Activated CD8-positive, alpha-beta memory T cell treated with anti-CD3 and anti-CD28 coated beads, Interleukin-2, amount 50 U/mL, for 48 hours (primary cell): Measurements from ENCODE around the gene OR2A42.
"Not testable (repeated sequence)": the region's sequence is repeated elsewhere in the genome, so short reads cannot be mapped to it uniquely, and the experiment has no call there.

Experiments
- DNase-seq: peaks from one replicate; pipeline ENCODE4 v3.0.0-alpha.2; 2020

Gene OR2A42

DNA sequence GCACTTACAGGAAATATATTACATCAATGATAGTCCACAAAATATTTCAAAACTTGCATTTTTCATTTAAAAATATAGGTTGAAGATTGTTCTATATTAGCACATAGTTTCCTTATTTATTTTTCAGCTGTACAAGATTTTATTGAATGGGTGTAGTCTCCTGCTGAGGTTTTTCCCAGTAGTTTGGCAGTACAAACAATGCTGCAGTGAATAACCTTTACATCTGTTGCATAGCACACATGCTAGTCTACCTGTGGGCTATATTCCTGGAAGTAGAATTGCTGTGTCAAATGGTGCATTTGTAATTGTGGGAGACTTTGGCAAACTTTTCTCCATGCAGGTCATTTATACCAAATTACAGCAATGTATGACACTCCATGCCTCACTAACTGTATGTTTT is 18.9 kb downstream of the OR2A42 start:
- DNase-seq: not testable (repeated sequence)

GRCh38 chr7:144219149-144219548 is 20.3 kb downstream of the OR2A42 start:
- not testable (repeated sequence) for DNase-seq

- not testable (repeated sequence) for DNase-seq
These were observed 20.8 kb downstream of the OR2A42 start for GRCh38 chr7:144218581-144218980.

DNA sequence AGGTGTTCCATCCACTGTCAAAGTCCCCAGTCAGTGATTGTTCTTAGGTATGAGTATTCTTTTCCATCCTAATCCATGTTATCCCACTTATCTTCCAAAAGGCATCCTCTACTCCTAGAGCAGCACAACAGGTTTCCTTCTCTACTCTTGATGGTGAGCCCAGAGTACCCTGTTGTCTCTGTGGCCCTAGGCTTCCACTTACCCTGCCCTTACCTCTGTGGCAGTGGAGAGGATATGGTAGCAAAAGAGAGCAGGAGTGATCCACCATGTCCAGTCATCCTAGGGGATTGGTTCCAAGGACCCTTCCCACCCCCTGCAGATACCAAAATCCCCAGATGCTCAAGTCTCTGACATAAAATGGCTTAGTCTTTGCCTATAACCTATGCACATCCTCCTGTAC is 22.2 kb downstream of the OR2A42 start:
- not testable (repeated sequence) for DNase-seq

DNA sequence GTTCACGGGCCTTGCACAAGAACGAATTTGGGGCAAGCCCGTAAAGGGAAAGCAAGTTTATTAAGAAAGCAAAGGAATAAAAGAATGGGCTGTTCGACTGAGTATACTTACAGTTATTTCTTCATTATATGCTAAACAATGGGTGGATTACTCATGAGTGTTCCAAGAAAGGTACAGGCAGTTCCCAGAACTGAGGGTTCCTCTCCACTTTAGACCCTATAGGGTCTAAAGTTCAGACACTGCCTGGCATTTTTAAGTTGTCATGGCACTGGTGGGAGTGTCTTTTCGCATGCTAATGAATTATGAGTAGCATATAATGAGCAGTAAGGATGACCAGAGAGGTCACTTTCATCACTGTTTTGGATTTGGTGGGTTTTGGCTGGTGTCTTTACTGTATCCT is 34.1 kb downstream of the OR2A42 start:
- DNase-seq: not testable (repeated sequence)

DNA sequence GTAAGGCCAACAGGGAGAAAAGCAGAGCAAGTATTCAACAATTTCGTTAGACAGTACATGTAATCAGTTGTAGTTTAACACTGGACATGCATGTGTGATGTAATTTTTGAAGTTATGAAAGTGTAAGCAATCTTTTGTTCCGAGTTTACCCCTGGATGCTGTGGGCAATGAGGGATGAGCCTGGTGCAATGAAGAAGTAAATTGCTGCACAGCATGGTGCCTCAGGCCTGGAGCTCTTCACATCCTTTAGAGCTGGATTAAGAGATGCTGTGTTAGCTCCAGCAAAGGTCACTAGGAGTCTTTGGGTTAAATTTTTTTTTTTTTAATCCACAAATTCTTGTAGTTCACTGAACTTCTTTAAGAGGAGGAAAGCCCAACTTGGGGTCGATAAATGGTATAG is 36.3 kb downstream of the OR2A42 start:
- DNase-seq: not testable (repeated sequence)

DNA sequence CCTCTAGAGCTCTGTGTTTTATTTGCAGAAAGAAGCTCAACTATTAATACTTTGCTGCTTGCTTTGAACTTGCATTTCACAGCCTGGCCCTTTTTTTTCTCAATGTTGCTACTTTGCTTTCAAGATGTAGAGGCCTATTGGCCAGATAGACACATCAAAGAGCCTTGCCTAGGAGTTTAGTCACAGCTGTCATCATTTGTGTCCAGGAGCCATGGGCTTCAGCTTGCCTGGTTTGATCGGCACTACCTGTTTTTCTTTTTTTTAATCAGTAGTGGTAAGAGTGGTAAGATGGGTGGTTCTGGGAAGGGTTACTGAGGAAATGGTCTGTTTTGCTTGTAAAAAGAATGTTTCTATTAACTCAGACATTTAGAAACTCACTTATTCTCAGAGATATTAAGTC is 37.4 kb downstream of the OR2A42 start:
- DNase-seq: not testable (repeated sequence)

DNA sequence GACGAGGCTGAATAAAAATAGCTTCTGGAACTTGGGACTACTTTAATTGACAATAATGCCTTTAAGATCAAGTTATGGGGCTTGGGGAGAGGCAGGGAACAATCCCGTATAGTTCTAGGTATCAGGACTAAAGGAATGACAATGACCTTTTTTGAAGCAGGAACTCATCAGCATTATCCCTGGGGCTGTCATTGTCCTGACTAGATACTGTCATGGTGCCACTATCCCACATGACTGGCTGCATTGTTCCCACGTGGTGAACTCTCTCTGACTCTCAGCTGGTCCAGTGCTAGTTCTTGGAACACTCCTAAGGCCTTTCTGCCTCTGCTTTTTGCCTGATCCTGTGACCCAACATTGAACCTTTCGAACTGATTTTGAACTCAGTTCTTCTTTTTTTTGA is 40.5 kb downstream of the OR2A42 start:
- not testable (repeated sequence) for DNase-seq

DNA sequence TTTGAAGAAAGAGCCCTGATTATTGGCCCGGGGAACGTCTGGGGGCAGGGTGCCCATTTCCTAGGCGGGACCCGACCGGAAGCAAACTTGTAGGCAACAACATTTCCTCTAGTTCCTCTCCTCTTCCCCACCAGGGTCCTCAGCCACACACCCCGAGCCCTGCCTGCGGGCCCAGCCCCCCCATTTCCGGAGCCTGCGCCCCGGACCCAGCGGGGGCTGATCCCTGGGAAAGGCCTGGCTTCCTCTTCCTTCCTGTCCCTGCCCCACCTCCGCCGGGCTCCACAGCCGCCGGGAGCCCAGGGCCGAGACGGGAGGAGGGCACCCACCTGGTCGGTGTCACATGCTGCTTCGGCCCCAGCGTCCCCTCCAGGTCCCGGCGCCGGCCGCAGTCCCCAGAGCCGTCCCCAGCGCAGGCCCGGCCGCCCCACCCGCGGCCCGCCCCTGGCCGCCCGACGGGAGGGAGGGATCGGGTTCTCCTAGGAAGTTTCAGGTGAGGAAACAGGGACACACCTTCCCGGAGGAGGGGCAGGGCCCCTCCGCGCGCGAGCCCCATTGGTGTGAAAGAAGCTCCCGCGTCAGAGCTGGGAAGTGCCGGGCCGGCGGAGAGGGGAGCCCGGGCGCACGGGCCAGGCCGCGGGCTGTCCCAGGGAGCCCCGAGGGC is 44.1 kb downstream of the OR2A42 start, which contains the start of gene ARHGEF35:
TSS of gene ARHGEF35 (minus strand) at position 622 of the 661 bp plus-strand sequence. CDS start 7,450 bp downstream, outside the sequence.
- not testable (repeated sequence) for DNase-seq

GRCh38 chr7:144194453-144194852 is 45.0 kb downstream of the OR2A42 start:
- DNase-seq: not testable (repeated sequence)

DNA sequence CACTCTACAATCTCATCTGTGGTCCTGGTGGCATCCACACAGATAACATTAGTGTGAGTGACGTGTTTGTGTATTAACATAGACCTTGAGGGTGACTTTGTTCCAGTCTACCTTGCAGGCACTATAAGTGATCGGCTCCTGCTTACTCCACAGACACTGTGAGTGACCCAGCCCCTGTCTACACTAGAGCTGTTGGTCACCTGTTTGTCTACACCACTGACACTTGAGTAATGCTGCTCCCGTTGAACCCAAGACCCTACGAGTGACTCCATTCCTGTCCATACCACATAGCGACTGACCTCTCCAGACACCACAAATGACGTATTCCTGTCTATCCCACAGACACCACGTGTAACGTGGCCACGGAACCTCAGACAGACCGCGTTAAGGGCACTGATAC is 45.6 kb downstream of the OR2A42 start:
- DNase-seq: not testable (repeated sequence)

DNA sequence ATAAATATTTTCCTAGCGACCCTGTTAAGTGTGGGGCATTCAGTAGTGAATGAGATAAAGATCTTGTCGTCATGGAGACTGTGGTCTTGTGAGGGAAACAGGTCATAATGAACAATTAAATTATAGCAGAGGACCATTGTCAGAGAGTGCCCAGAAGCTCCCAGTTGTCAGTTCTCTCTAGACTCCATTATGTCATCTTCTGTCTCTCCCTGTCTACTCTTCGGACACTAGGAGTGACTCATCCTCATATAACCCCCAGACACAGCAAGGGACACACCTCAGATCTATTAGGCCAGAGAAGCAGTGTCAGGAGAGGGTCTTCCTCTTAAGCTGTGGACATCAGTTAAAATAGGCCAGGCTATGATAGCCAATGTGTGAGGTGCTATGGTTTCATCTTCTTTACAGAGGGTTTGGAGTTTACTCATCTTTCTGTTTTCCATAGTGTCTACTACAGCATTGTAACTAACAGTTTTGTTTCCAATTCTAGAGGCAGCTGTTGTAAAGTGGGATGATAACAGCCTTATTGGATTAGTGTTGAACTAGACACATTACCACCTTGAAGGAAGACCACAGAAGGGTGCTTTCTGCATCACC is 50.7 kb downstream of the OR2A42 start:
- not testable (repeated sequence) for DNase-seq

DNA sequence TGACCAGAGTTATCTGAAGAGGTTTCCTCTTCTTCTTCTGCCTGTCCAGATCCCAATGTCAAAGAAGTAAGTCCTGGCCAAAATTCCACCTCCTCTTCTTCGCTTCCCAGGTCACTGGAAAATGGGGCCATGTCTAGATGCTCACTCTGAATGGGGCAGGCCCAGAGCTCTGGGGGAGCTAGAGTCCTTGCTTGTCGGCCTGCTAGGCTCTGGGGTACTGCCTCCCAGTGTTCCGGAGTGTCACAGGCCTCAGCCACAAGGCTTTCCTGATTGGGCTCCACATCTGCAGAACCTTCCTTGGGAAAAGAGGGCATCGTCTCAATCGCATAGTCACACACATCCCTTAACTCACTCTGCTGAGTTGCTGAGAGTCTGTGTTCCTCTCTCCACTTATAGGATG is 51.6 kb downstream of the OR2A42 start:
- not testable (repeated sequence) for DNase-seq

DNA sequence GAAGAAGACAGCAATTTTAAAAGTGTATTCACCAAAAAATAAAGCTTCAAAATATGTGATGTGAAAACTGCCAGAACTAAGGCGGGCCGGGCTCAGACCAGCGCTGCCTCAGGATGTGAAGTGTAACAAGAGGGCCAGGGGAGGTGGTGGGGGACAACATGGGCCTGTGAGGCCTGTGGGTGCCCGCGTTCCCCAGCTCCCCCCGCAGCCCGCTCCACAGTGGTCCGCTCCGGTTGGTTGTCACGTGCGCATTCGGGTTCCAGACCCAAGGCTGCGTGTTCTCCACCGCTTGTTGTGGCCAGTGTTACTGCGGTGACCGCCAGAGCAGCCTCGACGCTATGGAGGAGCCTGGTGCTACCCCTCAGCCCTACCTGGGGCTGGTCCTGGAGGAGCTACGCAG is 56.2 kb downstream of the OR2A42 start, which contains the start of gene CTAGE4:
TSS of gene CTAGE4 (plus strand) at position 301 of the 400 bp plus-strand sequence. CDS start at position 339, 38 bp downstream.
- not testable (repeated sequence) for DNase-seq

GRCh38 chr7:144179165-144179479 is 60.3 kb downstream of the OR2A42 start:
- DNase-seq: not testable (repeated sequence)

GRCh38 chr7:144178380-144179164 is 60.8 kb downstream of the OR2A42 start:
- DNase-seq: not testable (repeated sequence)
